Tibial nerve (tissue), 4 donors: Measurements from ENCODE around the gene PNRC1.

Source experiments
- EP300 ChIP-seq, 2 donors: sonication (generic); formaldehyde crosslinking; IDR thresholded peaks; one replicate each; pipeline ENCODE4 v1.6.1; 2017; ENCODE audit warnings: antibody characterized with exemption in 2 of 2, mild to moderate bottlenecking in 1 of 2
- POLR2A ChIP-seq, 2 donors: fragments of 450-650 bp; IDR thresholded peaks; one replicate each; pipeline ENCODE4 v1.6.1; 2017; ENCODE audit warnings: antibody characterized with exemption in 2 of 2, mild to moderate bottlenecking in 2 of 2, moderate library complexity in 2 of 2
- TF ChIP-seq, protein P1 (sequence below), 5 experiments: fragments of 200-600 bp in 3 of 5; fragments of 450-650 bp in 2 of 5; sonication (generic) in 3 of 5; IDR thresholded peaks; one replicate each; pipeline ENCODE4 v1.5.1; 2016 to 2019; ENCODE audit warnings: antibody characterized with exemption in 5 of 5, mild to moderate bottlenecking in 3 of 5, moderate library complexity in 2 of 5

DNA sequence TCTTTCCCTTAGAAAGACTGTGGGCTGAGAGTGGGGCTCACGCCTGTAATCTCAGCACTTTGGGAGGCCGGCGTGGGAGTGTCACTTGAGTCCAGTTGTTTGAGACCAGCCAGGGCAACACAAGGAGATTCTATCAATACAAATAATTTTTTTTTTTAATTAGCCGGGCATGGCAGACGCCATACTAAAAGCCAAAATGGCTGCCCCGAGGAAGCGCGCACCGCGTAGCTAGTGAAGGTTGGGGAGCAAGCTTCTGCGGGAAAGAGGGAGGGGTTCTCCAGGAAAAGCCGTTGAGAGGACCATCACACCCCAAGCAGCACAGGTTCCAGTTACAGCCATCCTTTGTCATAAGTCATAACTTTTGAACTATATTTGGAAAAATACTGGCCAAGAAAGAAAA lies 21.3 kb upstream of the PNRC1 start:
- no peak for TF ChIP-seq POLR2A (IDR thresholded peaks at IDR 0.05)
- TF ChIP-seq, protein P1, sequence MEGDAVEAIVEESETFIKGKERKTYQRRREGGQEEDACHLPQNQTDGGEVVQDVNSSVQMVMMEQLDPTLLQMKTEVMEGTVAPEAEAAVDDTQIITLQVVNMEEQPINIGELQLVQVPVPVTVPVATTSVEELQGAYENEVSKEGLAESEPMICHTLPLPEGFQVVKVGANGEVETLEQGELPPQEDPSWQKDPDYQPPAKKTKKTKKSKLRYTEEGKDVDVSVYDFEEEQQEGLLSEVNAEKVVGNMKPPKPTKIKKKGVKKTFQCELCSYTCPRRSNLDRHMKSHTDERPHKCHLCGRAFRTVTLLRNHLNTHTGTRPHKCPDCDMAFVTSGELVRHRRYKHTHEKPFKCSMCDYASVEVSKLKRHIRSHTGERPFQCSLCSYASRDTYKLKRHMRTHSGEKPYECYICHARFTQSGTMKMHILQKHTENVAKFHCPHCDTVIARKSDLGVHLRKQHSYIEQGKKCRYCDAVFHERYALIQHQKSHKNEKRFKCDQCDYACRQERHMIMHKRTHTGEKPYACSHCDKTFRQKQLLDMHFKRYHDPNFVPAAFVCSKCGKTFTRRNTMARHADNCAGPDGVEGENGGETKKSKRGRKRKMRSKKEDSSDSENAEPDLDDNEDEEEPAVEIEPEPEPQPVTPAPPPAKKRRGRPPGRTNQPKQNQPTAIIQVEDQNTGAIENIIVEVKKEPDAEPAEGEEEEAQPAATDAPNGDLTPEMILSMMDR (IDR thresholded peaks at IDR 0.05) = no peak
- TF ChIP-seq EP300 (IDR thresholded peaks at IDR 0.05) = no peak
